Upper lobe of left lung (tissue), 6 donors: ENCODE measurements around the gene PIM2. TPM values are rescaled to one million over a fixed set of nuclear protein-coding genes. Genes with fewer than 3 reads are reported as not detected.

Experiments
- ATAC-seq, 2 donors: fragments of 200-7000 bp; cut with Tn5 transposase; one replicate each; pipeline ENCODE4 v1.9.1; 2022; ENCODE audit warnings: mild to moderate bottlenecking in 2 of 2, moderate library complexity in 2 of 2; ENCODE audit not compliant: low FRiP score in 2 of 2
- DNase-seq, 2 donors: peaks; one replicate each; pipeline ENCODE4 v3.0.0-alpha.2; 2019 to 2020
- H3K27ac ChIP-seq, 4 donors: fragments of 200-600 bp; sonication (generic); one replicate each; pipeline ENCODE4 v1.5.1; 2016 to 2019
- H3K27me3 ChIP-seq, 4 donors: fragments of 200-600 bp; sonication (generic); one replicate each; pipeline ENCODE4 v1.5.1; 2017 to 2019
- H3K36me3 ChIP-seq, 4 donors: fragments of 200-600 bp; sonication (generic); one replicate each; pipeline ENCODE4 v1.5.1; 2016 to 2019
- H3K4me1 ChIP-seq, 4 donors: fragments of 200-600 bp; sonication (generic); one replicate each; pipeline ENCODE4 v1.5.1; 2018 to 2019
- H3K4me3 ChIP-seq, 4 donors: fragments of 200-600 bp; sonication (generic); one replicate each; pipeline ENCODE4 v1.5.1; 2017 to 2019; ENCODE audit warnings: mild to moderate bottlenecking in 2 of 4, moderate library complexity in 1 of 4
- H3K9me3 ChIP-seq, 4 donors: fragments of 200-600 bp; sonication (generic); one replicate each; pipeline ENCODE4 v1.5.1; 2018 to 2019
- EP300 ChIP-seq, 4 donors: sonication (generic); formaldehyde crosslinking; IDR thresholded peaks; one replicate each; pipeline ENCODE4 v1.5.1; 2017; ENCODE audit warnings: antibody characterized with exemption in 4 of 4, control low read depth in 2 of 4
- POLR2A ChIP-seq, 4 donors: fragments of 450-650 bp; IDR thresholded peaks; one replicate each; pipeline ENCODE4 v1.5.1; 2016 to 2017; ENCODE audit warnings: antibody characterized with exemption in 4 of 4, mild to moderate bottlenecking in 2 of 4
- POLR2AphosphoS5 ChIP-seq, 2 donors: sonication (generic); formaldehyde crosslinking; IDR thresholded peaks; one replicate each; pipeline ENCODE4 v1.5.1; 2017; ENCODE audit warnings: antibody characterized with exemption in 2 of 2
- WGBS, 2 donors: methylation state at CpG; one replicate each; pipeline ENCODE4 v1.1.5; 2017 to 2018; 5-methylcytosine and 5-hydroxymethylcytosine counted together
- total RNA-seq, 6 donors: library from RNA; depleted of rRNA in 4 of 6; stranded (reverse); fragments of >200 nt in 4 of 6; gene quantifications; one replicate each; pipeline versions ENCODE4 v1.1.0 to v1.2.1, GENCODE V29; 2016 to 2021
- TF ChIP-seq, protein P1 (sequence below), 6 experiments: fragments of 450-650 bp in 4 of 6; fragments of 200-600 bp in 2 of 6; sonication (generic) in 2 of 6; IDR thresholded peaks; one replicate each; pipeline ENCODE4 v1.5.1; 2016 to 2019; ENCODE audit warnings: antibody characterized with exemption in 6 of 6
- donor health status: DM: no; HTN: no; CAD: no; lungs with moderate emphysema.
- donor health status: DM: no; HTN: yes; CAD: no; lungs with severe emphysema.

Gene PIM2
- total RNA-seq, 6 donors from 2014 or later, result 16.3 to 36.1 (median 26.2) TPM

DNA sequence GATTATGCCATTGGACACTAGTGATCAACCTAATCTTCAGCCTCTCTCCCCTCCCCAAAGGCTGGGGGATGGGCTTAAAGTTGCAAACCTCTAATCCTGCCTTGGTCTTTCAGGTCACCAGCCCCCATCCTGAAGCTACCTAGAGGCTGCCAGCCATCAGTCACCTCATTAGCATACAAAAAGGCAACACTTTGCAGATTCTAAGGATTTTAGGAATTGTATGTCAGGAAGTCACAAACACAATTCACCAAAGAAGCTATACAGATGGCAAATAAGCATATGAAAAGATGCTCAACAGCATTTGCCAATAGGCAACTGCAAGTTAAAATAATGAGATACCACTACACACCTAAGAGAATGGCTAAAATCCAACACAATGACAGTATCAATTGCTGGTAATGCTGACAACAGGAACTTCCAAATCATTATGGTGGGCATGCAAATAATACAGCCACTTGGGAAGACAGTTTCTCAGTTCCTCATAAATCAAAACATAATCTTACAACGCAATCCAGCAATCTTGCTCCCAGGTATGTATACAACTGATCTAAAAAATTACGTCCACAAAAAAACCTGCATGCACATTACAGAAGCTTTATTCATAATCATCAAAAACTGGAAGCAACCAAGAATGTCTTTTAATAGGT is 9.0 kb upstream of the PIM2 start:
- Histone ChIP-seq H3K27ac (no peak overlapping the region), H3K27me3 (no peaks in the 10 kb centered on the region), H3K4me1 (no peaks in the 10 kb centered on the region), H3K4me3 (no peak overlapping the region), H3K36me3 (peaks cover 0 to 61% (median 20%) of the 10 kb centered on the region in 4 donors), H3K9me3 (no peaks in the 10 kb centered on the region)
- ATAC-seq (no peak), DNase-seq (no peak)
- WGBS, 2 donors, result 75 to 85% methylated on average over 2 of the region's 2 CpGs
- TF ChIP-seq EP300 (IDR thresholded peaks at IDR 0.05), result no peak
- TF ChIP-seq POLR2AphosphoS5 (IDR thresholded peaks at IDR 0.05), result no peak
- TF ChIP-seq, protein P1, sequence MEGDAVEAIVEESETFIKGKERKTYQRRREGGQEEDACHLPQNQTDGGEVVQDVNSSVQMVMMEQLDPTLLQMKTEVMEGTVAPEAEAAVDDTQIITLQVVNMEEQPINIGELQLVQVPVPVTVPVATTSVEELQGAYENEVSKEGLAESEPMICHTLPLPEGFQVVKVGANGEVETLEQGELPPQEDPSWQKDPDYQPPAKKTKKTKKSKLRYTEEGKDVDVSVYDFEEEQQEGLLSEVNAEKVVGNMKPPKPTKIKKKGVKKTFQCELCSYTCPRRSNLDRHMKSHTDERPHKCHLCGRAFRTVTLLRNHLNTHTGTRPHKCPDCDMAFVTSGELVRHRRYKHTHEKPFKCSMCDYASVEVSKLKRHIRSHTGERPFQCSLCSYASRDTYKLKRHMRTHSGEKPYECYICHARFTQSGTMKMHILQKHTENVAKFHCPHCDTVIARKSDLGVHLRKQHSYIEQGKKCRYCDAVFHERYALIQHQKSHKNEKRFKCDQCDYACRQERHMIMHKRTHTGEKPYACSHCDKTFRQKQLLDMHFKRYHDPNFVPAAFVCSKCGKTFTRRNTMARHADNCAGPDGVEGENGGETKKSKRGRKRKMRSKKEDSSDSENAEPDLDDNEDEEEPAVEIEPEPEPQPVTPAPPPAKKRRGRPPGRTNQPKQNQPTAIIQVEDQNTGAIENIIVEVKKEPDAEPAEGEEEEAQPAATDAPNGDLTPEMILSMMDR (IDR thresholded peaks at IDR 0.05), result no peak
- no peak for TF ChIP-seq POLR2A (IDR thresholded peaks at IDR 0.05)

DNA sequence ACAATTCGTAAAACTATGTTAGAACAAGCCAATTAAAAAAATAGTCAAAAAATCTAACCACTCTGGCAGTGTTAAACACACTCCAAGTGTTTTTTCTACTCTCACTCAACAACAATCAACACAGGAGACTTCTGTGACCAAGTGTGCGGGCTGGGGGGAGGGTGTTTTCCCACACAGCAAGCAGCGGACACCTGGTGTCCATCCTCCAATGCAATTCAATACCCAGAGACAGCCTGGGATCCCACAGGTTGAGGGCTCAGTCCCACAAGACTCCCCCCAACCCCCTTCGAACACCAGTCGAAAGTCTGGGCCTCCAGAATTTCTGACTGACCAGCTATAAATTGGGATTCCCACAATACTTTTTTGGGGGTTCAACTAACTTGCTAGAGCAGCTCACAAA is 8.3 kb upstream of the PIM2 start:
- 72 to 78% methylated on average over 2 to 5 of the region's 5 CpGs for WGBS, 2 donors
- ATAC-seq, result no peak
- H3K4me3 ChIP-seq, result no peak overlapping the region

DNA sequence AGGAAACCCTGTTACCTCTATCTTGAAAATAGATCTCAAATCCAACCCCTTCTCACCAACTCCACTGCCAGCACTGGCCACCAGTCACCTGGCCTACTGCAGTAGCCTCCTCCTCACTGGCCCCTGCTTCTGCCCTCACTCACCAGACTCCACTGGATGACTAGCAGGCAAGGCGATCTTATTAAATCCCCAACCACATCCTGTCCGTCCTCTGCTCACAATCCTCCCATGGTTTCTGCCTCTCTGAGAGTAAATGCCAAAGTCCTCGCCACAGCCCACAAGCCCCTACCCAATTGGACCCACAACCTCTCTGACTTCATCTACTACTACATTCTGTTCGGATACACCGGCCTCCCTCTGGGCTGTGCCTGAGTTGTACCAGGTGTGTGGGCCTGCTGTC is 5.4 kb upstream of the PIM2 start:
- ATAC-seq, result no peak
- DNase-seq, result no peak
- H3K9me3 ChIP-seq, result no peaks in the 10 kb centered on the region
- H3K27me3 ChIP-seq, result no peaks in the 10 kb centered on the region
- H3K4me3 ChIP-seq, result no peak overlapping the region
- H3K36me3 ChIP-seq, result peaks cover 0 to 50% (median 20%) of the 10 kb centered on the region in 4 donors
- peaks cover 0 to 12% (median 0%) of the 10 kb centered on the region in 4 donors for H3K4me1 ChIP-seq
- no peak overlapping the region for H3K27ac ChIP-seq
- TF ChIP-seq POLR2AphosphoS5 (IDR thresholded peaks at IDR 0.05) (no peak), EP300 (IDR thresholded peaks at IDR 0.05) (no peak), POLR2A (IDR thresholded peaks at IDR 0.05) (no peak)
- TF ChIP-seq, protein P1 (IDR thresholded peaks at IDR 0.05), result no peak
- WGBS, 2 donors, result 89 to 90% methylated on average over 4 to 5 of the region's 5 CpGs

More for the DNA sequence above, 8.3 kb upstream of the PIM2 start:
- peaks cover 0 to 61% (median 23%) of the 10 kb centered on the region in 4 donors for H3K36me3 ChIP-seq
- H3K27me3 ChIP-seq, result no peaks in the 10 kb centered on the region
- no peaks in the 10 kb centered on the region for H3K9me3 ChIP-seq
- no peak for DNase-seq
- no peaks in the 10 kb centered on the region for H3K4me1 ChIP-seq
- H3K27ac ChIP-seq, result no peak overlapping the region
- TF ChIP-seq POLR2AphosphoS5 (IDR thresholded peaks at IDR 0.05) (no peak), POLR2A (IDR thresholded peaks at IDR 0.05) (no peak), EP300 (IDR thresholded peaks at IDR 0.05) (no peak)
- TF ChIP-seq, protein P1 (IDR thresholded peaks at IDR 0.05), result no peak

DNA sequence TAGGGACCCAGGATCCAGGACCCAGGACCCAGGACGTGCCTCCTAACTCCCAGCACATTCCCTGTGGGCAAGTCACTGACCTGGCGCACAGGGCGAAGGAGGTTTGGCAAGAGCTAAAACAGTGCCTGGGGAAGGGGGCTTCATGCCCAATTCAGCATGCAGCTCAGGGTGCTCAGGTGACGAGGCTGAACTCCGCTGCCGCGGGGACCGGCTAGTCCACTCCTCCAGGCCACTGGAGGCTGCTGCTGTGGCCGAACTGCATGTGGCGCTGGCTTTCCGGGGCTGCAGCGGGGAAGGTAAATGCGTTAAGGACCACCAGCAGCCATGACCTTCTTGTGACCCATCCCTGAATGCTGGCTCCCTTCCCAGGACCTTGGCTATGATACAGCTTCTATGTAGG is 4.9 kb upstream of the PIM2 start:
- no peak overlapping the region for H3K4me3 ChIP-seq
- H3K9me3 ChIP-seq, result no peaks in the 10 kb centered on the region
- peaks cover 0 to 49% (median 20%) of the 10 kb centered on the region in 4 donors for H3K36me3 ChIP-seq
- peaks cover 0 to 13% (median 0%) of the 10 kb centered on the region in 4 donors for H3K4me1 ChIP-seq
- H3K27ac ChIP-seq, result no peak overlapping the region
- peaks cover 0 to 2% (median 0%) of the 10 kb centered on the region in 4 donors for H3K27me3 ChIP-seq
- DNase-seq (no peak), ATAC-seq (no peak)
- no peak for TF ChIP-seq POLR2A (IDR thresholded peaks at IDR 0.05)
- TF ChIP-seq EP300 (IDR thresholded peaks at IDR 0.05), result no peak
- no peak for TF ChIP-seq POLR2AphosphoS5 (IDR thresholded peaks at IDR 0.05)
- TF ChIP-seq, protein P1 (IDR thresholded peaks at IDR 0.05), result no peak
- WGBS, 2 donors, result 90% methylated on average over 13 of the region's 13 CpGs; no CpG with 5 or more reads in 1 of the 2 donors

DNA sequence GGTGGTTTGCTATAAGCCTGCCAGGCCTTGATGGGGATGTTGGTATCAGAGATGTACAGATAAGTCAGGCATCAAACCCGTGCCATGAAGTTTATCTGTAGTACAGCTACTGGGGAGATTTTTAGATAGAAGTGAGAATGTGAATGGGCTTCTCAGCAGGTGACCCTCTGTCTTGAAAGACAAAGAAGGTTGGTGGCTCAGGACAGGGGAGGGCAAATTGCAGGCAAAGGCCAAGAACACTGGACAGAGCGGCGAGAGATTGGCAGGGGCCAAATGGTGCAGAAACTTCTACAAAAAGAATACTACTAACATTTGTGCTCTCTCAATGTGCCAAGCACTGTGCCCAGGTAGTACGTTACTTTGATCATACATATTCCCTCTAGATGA is 1.9 kb upstream of the PIM2 start:
- DNase-seq (no peak), ATAC-seq (no peak)
- Histone ChIP-seq H3K27ac (peak overlapping the region in 3 of 4 donors; percentile 24 to 61 (median 39)), H3K27me3 (peaks cover 0 to 6% (median 0%) of the 10 kb centered on the region in 4 donors), H3K4me1 (peaks cover 3 to 24% (median 4%) of the 10 kb centered on the region in 4 donors), H3K36me3 (peaks cover 0 to 34% (median 20%) of the 10 kb centered on the region in 4 donors), H3K9me3 (no peaks in the 10 kb centered on the region), H3K4me3 (no peak overlapping the region)
- 77 to 89% methylated on average over 1 to 4 of the region's 4 CpGs for whole genome bisulfite sequencing, 2 donors
- TF ChIP-seq, protein P1 (IDR thresholded peaks at IDR 0.05), result no peak
- TF ChIP-seq EP300 (IDR thresholded peaks at IDR 0.05) (no peak), POLR2A (IDR thresholded peaks at IDR 0.05) (no peak), POLR2AphosphoS5 (IDR thresholded peaks at IDR 0.05) (no peak)
